HepG2 (cell line): Measurements from ENCODE around the gene DHRS4L2. TPM values are rescaled to one million over a fixed set of nuclear protein-coding genes. Genes with fewer than 3 reads are reported as not detected.

Source experiments
- ATAD3A ChIP-seq: sonication (generic); formaldehyde crosslinking; IDR thresholded peaks from 2 replicates; pipeline ENCODE4 v1.4.0; 2020; ENCODE audit warnings: missing genetic modification reagents
- ATF2 ChIP-seq: sonication (generic); formaldehyde crosslinking; IDR thresholded peaks from 2 replicates; pipeline ENCODE4 v1.4.0; 2020; ENCODE audit warnings: missing genetic modification reagents
- CBFB ChIP-seq: sonication (generic); formaldehyde crosslinking; IDR thresholded peaks from 2 replicates; pipeline ENCODE4 v1.4.0; 2020; ENCODE audit warnings: missing genetic modification reagents
- DZIP1 ChIP-seq: sonication (generic); formaldehyde crosslinking; IDR thresholded peaks from 2 replicates; pipeline ENCODE4 v1.5.0; 2020; ENCODE audit warnings: mild to moderate bottlenecking, missing genetic modification reagents
- GZF1 ChIP-seq: sonication (generic); formaldehyde crosslinking; IDR thresholded peaks from 2 replicates; pipeline ENCODE4 v1.5.1; 2020; ENCODE audit warnings: mild to moderate bottlenecking, missing genetic modification reagents
- HNRNPL ChIP-seq: fragments of 200-400 bp; formaldehyde crosslinking; IDR thresholded peaks from 2 replicates; pipeline ENCODE4 v1.6.1; 2017; ENCODE audit warnings: mild to moderate bottlenecking, low read depth, low read length
- ZBTB43 ChIP-seq: sonication (generic); formaldehyde crosslinking; conservative IDR thresholded peaks from 2 replicates; pipeline ENCODE4 v1.4.0; 2020; ENCODE audit warnings: missing genetic modification reagents
- ZNF512B ChIP-seq: sonication (generic); formaldehyde crosslinking; IDR thresholded peaks from 2 replicates; pipeline ENCODE4 v1.5.1; 2020; ENCODE audit warnings: missing genetic modification reagents, mild to moderate bottlenecking, borderline replicate concordance
- ZNF589 ChIP-seq: sonication (generic); formaldehyde crosslinking; conservative IDR thresholded peaks from 2 replicates; pipeline ENCODE4 v1.8.0; 2022; ENCODE audit warnings: mild to moderate bottlenecking, moderate library complexity, missing genetic modification reagents
- ZNF597 ChIP-seq: sonication (generic); formaldehyde crosslinking; IDR thresholded peaks from 2 replicates; pipeline ENCODE4 v1.5.0; 2020; ENCODE audit warnings: missing genetic modification reagents
- ZNF605 ChIP-seq: sonication (generic); formaldehyde crosslinking; IDR thresholded peaks from 2 replicates; pipeline ENCODE4 v1.8.0; 2022; ENCODE audit warnings: mild to moderate bottlenecking, missing genetic modification reagents
- ZNF710 ChIP-seq: sonication (generic); formaldehyde crosslinking; IDR thresholded peaks from 2 replicates; pipeline ENCODE4 v1.5.0; 2020; ENCODE audit warnings: mild to moderate bottlenecking, missing genetic modification reagents, borderline replicate concordance
- ZNF790 ChIP-seq: sonication (generic); formaldehyde crosslinking; IDR thresholded peaks from 2 replicates; pipeline ENCODE4 v1.8.0; 2022; ENCODE audit warnings: missing genetic modification reagents, mild to moderate bottlenecking, borderline replicate concordance
- ZNF850 ChIP-seq: sonication (generic); formaldehyde crosslinking; conservative IDR thresholded peaks from 2 replicates; pipeline ENCODE4 v1.9.0; 2021; ENCODE audit warnings: mild to moderate bottlenecking, missing genetic modification reagents
- ZNF891 ChIP-seq: sonication (generic); formaldehyde crosslinking; IDR thresholded peaks from 2 replicates; pipeline ENCODE4 v1.5.0; 2020; ENCODE audit warnings: mild to moderate bottlenecking, missing genetic modification reagents
- ZSCAN29 ChIP-seq: sonication (generic); formaldehyde crosslinking; conservative IDR thresholded peaks from 2 replicates; pipeline ENCODE4 v1.4.0; 2020; ENCODE audit warnings: mild to moderate bottlenecking, missing genetic modification reagents
- polyA plus RNA-seq, 8 experiments: library from polyadenylated mRNA; depleted of rRNA in 3 of 8; stranded (reverse) in 7 of 8; unstranded in 1 of 8; fragments of >200 nt; fragmentation: Illumina TruSeq in 4 of 8; extraction: Trizol in 4 of 8; gene quantifications; 2 replicates each; pipeline versions ENCODE4 v1.2.1 to v1.2.3, GENCODE V29; 2011 to 2016; ENCODE audit warnings: low read depth in 4 of 8, missing spikeins in 1 of 8, mixed read lengths in 1 of 8; ENCODE audit not compliant: insufficient read depth in 1 of 8
- total RNA-seq, 5 experiments: library from RNA; depleted of rRNA; stranded (reverse); fragments of >200 nt; fragmentation: Illumina TruSeq; extraction: Trizol; gene quantifications; 2 replicates each; pipeline ENCODE4 v1.2.3, GENCODE V29; 2016; ENCODE audit warnings: low read depth in 1 of 5

The DHRS4L2 gene
- total and polyA plus RNA-seq, 2 of the 13 experiments (the other 11 are each of a cell fraction or from before 2014, with no cell fraction given) = 24.7 to 38.2 TPM

- TF ChIP-seq ZNF512B (CRISPR knock-in tag) = no peak
- TF ChIP-seq HNRNPL = peak; percentile 86
- no peak for TF ChIP-seq ATF2
- TF ChIP-seq ZNF597 (CRISPR knock-in tag) = no peak
- no peak for TF ChIP-seq DZIP1 (CRISPR knock-in tag)
- no peak for TF ChIP-seq ZNF790
- no peak for TF ChIP-seq ZNF850 (CRISPR knock-in tag)
- TF ChIP-seq GZF1 (CRISPR knock-in tag) = peak; percentile 84; the same call in 1 of the 2 replicates
- TF ChIP-seq ZNF710 = no peak
- TF ChIP-seq ZNF605 = peak; percentile 81; the same call in 1 of the 2 replicates
- peak; percentile 2; the same call in 1 of the 2 replicates for TF ChIP-seq ATAD3A
- TF ChIP-seq ZBTB43 (CRISPR knock-in tag) = no peak
- TF ChIP-seq CBFB (CRISPR knock-in tag) = no peak
- TF ChIP-seq ZNF589 (CRISPR knock-in tag) = no peak; the same call in 1 of the 2 replicates
- TF ChIP-seq ZSCAN29 (CRISPR knock-in tag) = no peak
- no peak for TF ChIP-seq ZNF891 (CRISPR knock-in tag)
These were observed 64.2 kb downstream of the DHRS4L2 start (continued) for GRCh38 chr14:24052656-24053547.
